NCI-H524 treated with DMSO at 0.1 percent for 48 hours (cell line): ENCODE results near the gene ZNF326.

Experiments used
- DNase-seq: peaks from one replicate; lab custom pipeline; 2025; lab: John Stamatoyannopoulos, UW

The ZNF326 gene

GRCh38 chr1:89994805-89995597, at the start of gene ZNF326:
TSS of gene ZNF326 (plus strand) at chr1:89995110. CDS start at chr1:89995258, 148 bp downstream.
- peak; percentile 81 for DNase-seq

- DNase-seq: no peak
Measured at GRCh38 chr1:89945852-89946476, 48.9 kb upstream of the ZNF326 start.

- no peak for DNase-seq
Measured at GRCh38 chr1:89946532-89946931, 48.4 kb upstream of the ZNF326 start.

- no peak for DNase-seq
Measured at GRCh38 chr1:89948722-89949345, 46.1 kb upstream of the ZNF326 start.

- no peak for DNase-seq
Measured at GRCh38 chr1:89949991-89950624, 44.8 kb upstream of the ZNF326 start.

GRCh38 chr1:89950703-89951102, 44.2 kb upstream of the ZNF326 start:
- DNase-seq: no peak

GRCh38 chr1:89951766-89952604, 42.9 kb upstream of the ZNF326 start:
- no peak for DNase-seq

- DNase-seq: no peak
Measured at GRCh38 chr1:89952605-89953130, 42.2 kb upstream of the ZNF326 start.

GRCh38 chr1:89953131-89953626, 41.7 kb upstream of the ZNF326 start:
- DNase-seq: no peak

- DNase-seq: no peak
Measured at GRCh38 chr1:89953929-89954328, 41.0 kb upstream of the ZNF326 start.

- no peak for DNase-seq
Measured at GRCh38 chr1:89954401-89954800, 40.5 kb upstream of the ZNF326 start.

- no peak for DNase-seq
Measured at GRCh38 chr1:89955311-89956205, 39.4 kb upstream of the ZNF326 start.

GRCh38 chr1:89957107-89957506, 37.8 kb upstream of the ZNF326 start:
- no peak for DNase-seq

GRCh38 chr1:89958851-89959654, 35.9 kb upstream of the ZNF326 start:
- DNase-seq: no peak

GRCh38 chr1:89959719-89960118, 35.2 kb upstream of the ZNF326 start:
- no peak for DNase-seq

GRCh38 chr1:89962024-89962741, 32.7 kb upstream of the ZNF326 start:
- no peak for DNase-seq

- no peak for DNase-seq
Measured at GRCh38 chr1:89962742-89963075, 32.2 kb upstream of the ZNF326 start.

- peak; percentile 31 for DNase-seq
Measured at GRCh38 chr1:89965193-89965768, 29.6 kb upstream of the ZNF326 start.
